ENCODE measurements around the gene MAP3K4. TPM values are rescaled to one million over a fixed set of nuclear protein-coding genes. Genes with fewer than 3 reads are reported as not detected.

Gene MAP3K4
- total RNA-seq, 1 donor from 2014 or later: 45.7 TPM

GRCh38 chr6:161143663-161144430 lies 152.3 kb downstream of the MAP3K4 start:
- DNase-seq: no peak

- DNase-seq: no peak
Observed at GRCh38 chr6:161150136-161150535, 158.6 kb downstream of the MAP3K4 start.

GRCh38 chr6:161150566-161150965 lies 159.0 kb downstream of the MAP3K4 start:
- no peak for DNase-seq

GRCh38 chr6:161151059-161151645 lies 159.6 kb downstream of the MAP3K4 start:
- DNase-seq: no peak

GRCh38 chr6:161151660-161152526 lies 160.3 kb downstream of the MAP3K4 start:
- DNase-seq: no peak

- no peak for DNase-seq
Observed at GRCh38 chr6:161152527-161152862, 160.9 kb downstream of the MAP3K4 start.

GRCh38 chr6:161152907-161153662 lies 161.5 kb downstream of the MAP3K4 start:
- DNase-seq: no peak

- DNase-seq: no peak
Observed at GRCh38 chr6:161153725-161154124, 162.2 kb downstream of the MAP3K4 start.

GRCh38 chr6:161154796-161155335 lies 163.3 kb downstream of the MAP3K4 start:
- DNase-seq: no peak

GRCh38 chr6:161161121-161161520 lies 169.6 kb downstream of the MAP3K4 start:
- DNase-seq: no peak

- no peak for DNase-seq
Observed at GRCh38 chr6:161161889-161162624, 170.5 kb downstream of the MAP3K4 start.

- DNase-seq: no peak
Observed at GRCh38 chr6:161162722-161163121, 171.2 kb downstream of the MAP3K4 start.

GRCh38 chr6:161163466-161164181 lies 172.1 kb downstream of the MAP3K4 start:
- DNase-seq: no peak

- no peak for DNase-seq
Observed at GRCh38 chr6:161164182-161164625, 172.6 kb downstream of the MAP3K4 start.

- DNase-seq: no peak
Observed at GRCh38 chr6:161166176-161166575, 174.6 kb downstream of the MAP3K4 start.

GRCh38 chr6:161166677-161167076 lies 175.1 kb downstream of the MAP3K4 start:
- DNase-seq: no peak
